ENCODE data around the gene TEKT4. TPM values are rescaled to one million over a fixed set of nuclear protein-coding genes. Genes with fewer than 3 reads are reported as not detected.

The TEKT4 gene
- total and polyA plus RNA-seq, 12 donors = 0.23 to 0.79 (median 0.28) TPM; not detected in 8

DNA sequence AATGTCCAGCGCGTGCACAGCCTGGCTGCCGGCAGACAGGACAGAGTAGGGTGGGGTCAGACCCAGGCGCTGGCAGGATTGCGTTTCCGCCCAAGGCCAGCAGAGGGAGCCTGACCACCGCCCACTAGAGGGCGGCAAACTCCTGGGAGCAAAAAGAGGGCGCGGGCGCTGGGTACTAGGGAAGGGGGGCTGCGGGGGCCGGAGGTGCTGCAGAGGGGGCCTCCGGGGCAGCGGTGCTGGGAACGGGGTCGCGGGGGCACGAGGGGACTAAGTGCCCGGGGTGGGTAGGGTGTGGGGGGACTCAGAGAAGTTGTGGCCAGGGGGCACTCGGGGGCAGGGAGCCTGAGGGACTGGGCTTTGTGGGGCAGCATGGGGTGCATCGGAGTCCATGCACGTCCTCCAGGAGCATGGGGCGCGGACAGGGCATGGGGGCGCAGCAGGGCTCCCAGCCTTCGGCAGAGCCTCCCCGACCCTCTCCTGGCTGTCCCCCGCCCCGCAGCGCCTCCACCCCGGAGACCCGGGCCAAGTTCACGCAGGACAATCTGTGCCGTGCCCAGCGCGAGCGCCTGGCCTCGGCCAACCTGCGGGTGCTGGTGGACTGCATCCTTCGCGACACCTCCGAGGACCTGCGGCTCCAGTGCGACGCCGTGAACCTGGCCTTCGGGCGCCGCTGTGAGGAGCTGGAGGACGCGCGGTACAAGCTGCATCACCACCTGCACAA is 3.2 kb downstream of the TEKT4 start:
- Histone ChIP-seq H3K4me3 (no peak overlapping the region), H3K36me3 (no peaks in the 10 kb centered on the region), H3K27me3 (peaks cover 0 to 69% (median 46%) of the 10 kb centered on the region in 7 donors), H3K4me1 (no peaks in the 10 kb centered on the region), H3K9me3 (no peaks in the 10 kb centered on the region), H3K27ac (no peak overlapping the region)
- TF ChIP-seq CTCF (IDR thresholded peaks at IDR 0.05) = peak; percentile 11 to 72 (median 58)
- DNase-seq (no peak), ATAC-seq (peak in 5 of 8 donors; percentile 48 to 73 (median 55))
- intact Hi-C loops (cut with DNase I) = no loop called here
- 31 to 36% methylated on average over 53 of the region's 53 CpGs for WGBS, 2 donors

GRCh38 chr2:94875064-94875819 is 4.0 kb downstream of the TEKT4 start:
- H3K9me3 ChIP-seq = no peaks in the 10 kb centered on the region
- DNase-seq = no peak
- no peak overlapping the region for H3K4me3 ChIP-seq
- WGBS, 2 donors = 89 to 91% methylated on average over 22 of the region's 22 CpGs
- ATAC-seq = no peak
- H3K27me3 ChIP-seq = peaks cover 0 to 67% (median 47%) of the 10 kb centered on the region in 7 donors
- H3K27ac ChIP-seq = no peak overlapping the region
- no peaks in the 10 kb centered on the region for H3K4me1 ChIP-seq
- intact Hi-C loops (cut with DNase I) = no loop called here
- no peaks in the 10 kb centered on the region for H3K36me3 ChIP-seq
- TF ChIP-seq CTCF (IDR thresholded peaks at IDR 0.05) = no peak

- Histone ChIP-seq H3K4me1 (no peaks in the 10 kb centered on the region), H3K36me3 (no peaks in the 10 kb centered on the region), H3K27ac (no peak overlapping the region), H3K27me3 (peaks cover 0 to 67% (median 45%) of the 10 kb centered on the region in 7 donors), H3K9me3 (no peaks in the 10 kb centered on the region), H3K4me3 (no peak overlapping the region)
- TF ChIP-seq CTCF (IDR thresholded peaks at IDR 0.05) = no peak
- no peak for DNase-seq
- no peak for ATAC-seq
- WGBS, 2 donors = 66 to 67% methylated on average over 17 of the region's 17 CpGs
- intact Hi-C loops (cut with DNase I) = no loop called here
Observed at GRCh38 chr2:94875820-94876522, 4.7 kb downstream of the TEKT4 start.

DNA sequence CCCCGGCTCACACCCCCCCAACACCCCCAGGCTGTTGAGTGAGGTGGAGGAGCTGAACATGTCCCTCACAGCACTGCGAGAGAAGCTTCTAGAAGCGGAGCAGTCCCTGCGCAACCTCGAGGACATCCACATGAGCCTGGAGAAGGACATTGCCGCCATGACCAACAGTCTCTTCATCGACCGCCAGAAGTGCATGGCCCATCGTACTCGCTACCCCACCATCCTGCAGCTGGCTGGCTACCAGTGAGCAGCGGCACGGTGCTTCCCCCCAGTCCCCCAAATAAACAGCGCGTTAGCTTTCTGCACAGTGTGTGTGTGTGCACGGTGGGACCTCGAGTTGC is 5.3 kb downstream of the TEKT4 start:
- no peak for DNase-seq
- WGBS, 2 donors = 86% methylated on average over 16 of the region's 16 CpGs
- Histone ChIP-seq H3K36me3 (no peaks in the 10 kb centered on the region), H3K27me3 (peaks cover 0 to 64% (median 42%) of the 10 kb centered on the region in 7 donors), H3K27ac (no peak overlapping the region), H3K4me3 (no peak overlapping the region), H3K9me3 (no peaks in the 10 kb centered on the region), H3K4me1 (no peaks in the 10 kb centered on the region)
- intact Hi-C loops (cut with DNase I) = no loop called here
- no peak for ATAC-seq
- TF ChIP-seq CTCF (IDR thresholded peaks at IDR 0.05) = no peak

Measured in heart right ventricle (tissue), 16 donors.